ENCODE measurements around the gene AEBP2.

The AEBP2 gene

GRCh38 chr12:19507823-19508222 lies 68.5 kb downstream of the AEBP2 start:
- TF ChIP-seq ZBTB7A (IDR thresholded peaks at IDR 0.05; ENCODE audit: low read depth) = no peak
- peak; percentile 55 for TF ChIP-seq RAD21 (IDR thresholded peaks at IDR 0.05; ENCODE audit: low read depth)
- no peak for TF ChIP-seq CEBPB (IDR thresholded peaks at IDR 0.05)

GRCh38 chr12:19510461-19510860 lies 71.2 kb downstream of the AEBP2 start:
- TF ChIP-seq NFIC (IDR thresholded peaks at IDR 0.05) (no peak), CREB1 (IDR thresholded peaks at IDR 0.05; ENCODE audit: low read depth) (no peak), TAF1 (IDR thresholded peaks at IDR 0.05; ENCODE audit: low read depth) (no peak)

GRCh38 chr12:19515179-19515578 lies 75.9 kb downstream of the AEBP2 start:
- TF ChIP-seq MAX (IDR thresholded peaks at IDR 0.05) = no peak
- TF ChIP-seq FOXM1 (IDR thresholded peaks at IDR 0.05; ENCODE audit: borderline replicate concordance, low read depth) = no peak
- TF ChIP-seq REST (IDR thresholded peaks at IDR 0.05; ENCODE audit: low read depth) = no peak
- TF ChIP-seq CREB1 (IDR thresholded peaks at IDR 0.05; ENCODE audit: low read depth) = no peak
- TF ChIP-seq TAF1 (IDR thresholded peaks at IDR 0.05; ENCODE audit: low read depth) = no peak

GRCh38 chr12:19517583-19517982 lies 78.3 kb downstream of the AEBP2 start:
- no peak for TF ChIP-seq CEBPB (IDR thresholded peaks at IDR 0.05)
- TF ChIP-seq RAD21 (IDR thresholded peaks at IDR 0.05; ENCODE audit: low read depth) = no peak

GRCh38 chr12:19518209-19518608 lies 78.9 kb downstream of the AEBP2 start:
- TF ChIP-seq ZBTB7A (IDR thresholded peaks at IDR 0.05; ENCODE audit: low read depth) (no peak), CEBPB (IDR thresholded peaks at IDR 0.05) (no peak), MAX (IDR thresholded peaks at IDR 0.05) (no peak), FOXM1 (IDR thresholded peaks at IDR 0.05; ENCODE audit: borderline replicate concordance, low read depth) (no peak), USF1 (IDR thresholded peaks at IDR 0.05) (no peak), EGR1 (IDR thresholded peaks at IDR 0.05) (no peak), TEAD4 (IDR thresholded peaks at IDR 0.05) (no peak)

- TF ChIP-seq NFIC (IDR thresholded peaks at IDR 0.05) (no peak), ZBTB7A (IDR thresholded peaks at IDR 0.05; ENCODE audit: low read depth) (no peak), EP300 (IDR thresholded peaks at IDR 0.05; ENCODE audit: borderline replicate concordance) (no peak), USF1 (IDR thresholded peaks at IDR 0.05) (no peak), FOXM1 (IDR thresholded peaks at IDR 0.05; ENCODE audit: borderline replicate concordance, low read depth) (no peak), TAF1 (IDR thresholded peaks at IDR 0.05; ENCODE audit: low read depth) (no peak), EGR1 (IDR thresholded peaks at IDR 0.05) (no peak), CEBPB (IDR thresholded peaks at IDR 0.05) (no peak), MAX (IDR thresholded peaks at IDR 0.05) (no peak), TCF12 (IDR thresholded peaks at IDR 0.05; ENCODE audit: low read depth) (no peak), RAD21 (IDR thresholded peaks at IDR 0.05; ENCODE audit: low read depth) (no peak), TEAD4 (IDR thresholded peaks at IDR 0.05) (no peak), YY1 (IDR thresholded peaks at IDR 0.05; ENCODE audit: low read depth) (no peak), CREB1 (IDR thresholded peaks at IDR 0.05; ENCODE audit: low read depth) (no peak)
Observed at GRCh38 chr12:19520646-19521415, 81.5 kb downstream of the AEBP2 start.

- TF ChIP-seq YY1 (IDR thresholded peaks at IDR 0.05; ENCODE audit: low read depth) (no peak), USF1 (IDR thresholded peaks at IDR 0.05) (no peak), CREB1 (IDR thresholded peaks at IDR 0.05; ENCODE audit: low read depth) (no peak), EGR1 (IDR thresholded peaks at IDR 0.05) (no peak), REST (IDR thresholded peaks at IDR 0.05; ENCODE audit: low read depth) (no peak), NFIC (IDR thresholded peaks at IDR 0.05) (no peak), EP300 (IDR thresholded peaks at IDR 0.05; ENCODE audit: borderline replicate concordance) (no peak), TCF12 (IDR thresholded peaks at IDR 0.05; ENCODE audit: low read depth) (no peak), MAX (IDR thresholded peaks at IDR 0.05) (no peak)
Observed at GRCh38 chr12:19525274-19525673, 86.0 kb downstream of the AEBP2 start.
